Measurements from ENCODE around the gene PEX7. TPM values are rescaled to one million over a fixed set of nuclear protein-coding genes. Genes with fewer than 3 reads are reported as not detected.
"Not testable (repeated sequence)": the region's sequence is repeated elsewhere in the genome, so short reads cannot be mapped to it uniquely, and the experiment has no call there.

PEX7 gene
- total RNA-seq, 6 experiments from 2014 or later, result 4.8 to 8.7 (median 5.2) TPM

DNA sequence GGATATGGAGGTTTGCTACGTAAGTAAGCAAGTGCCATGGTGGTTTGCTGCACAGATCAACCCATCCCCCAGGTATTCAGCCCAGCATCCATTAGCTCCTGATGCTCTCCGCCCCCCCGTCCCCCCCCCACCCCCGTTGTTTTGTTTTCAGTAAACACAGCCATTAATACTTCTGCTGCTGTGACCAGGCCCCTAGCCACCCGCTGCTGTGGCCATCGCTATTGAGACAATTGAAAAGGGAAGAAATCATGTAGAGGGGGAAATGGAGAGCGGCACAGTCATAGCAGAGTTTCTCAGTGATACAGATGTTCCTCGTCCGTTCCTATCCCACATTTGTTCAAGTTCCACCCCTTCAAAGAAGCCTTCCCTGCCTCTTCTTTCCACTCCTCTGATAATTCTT is 124.6 kb downstream of the PEX7 start:
- H3K4me3 ChIP-seq, result no peak overlapping the region
- H3K9me3 ChIP-seq, result no peaks in the 10 kb centered on the region
- H3K4me1 ChIP-seq, result no peaks in the 10 kb centered on the region
- TF ChIP-seq POLR2A (IDR thresholded peaks at IDR 0.05), result no peak
- TF ChIP-seq, protein P1, sequence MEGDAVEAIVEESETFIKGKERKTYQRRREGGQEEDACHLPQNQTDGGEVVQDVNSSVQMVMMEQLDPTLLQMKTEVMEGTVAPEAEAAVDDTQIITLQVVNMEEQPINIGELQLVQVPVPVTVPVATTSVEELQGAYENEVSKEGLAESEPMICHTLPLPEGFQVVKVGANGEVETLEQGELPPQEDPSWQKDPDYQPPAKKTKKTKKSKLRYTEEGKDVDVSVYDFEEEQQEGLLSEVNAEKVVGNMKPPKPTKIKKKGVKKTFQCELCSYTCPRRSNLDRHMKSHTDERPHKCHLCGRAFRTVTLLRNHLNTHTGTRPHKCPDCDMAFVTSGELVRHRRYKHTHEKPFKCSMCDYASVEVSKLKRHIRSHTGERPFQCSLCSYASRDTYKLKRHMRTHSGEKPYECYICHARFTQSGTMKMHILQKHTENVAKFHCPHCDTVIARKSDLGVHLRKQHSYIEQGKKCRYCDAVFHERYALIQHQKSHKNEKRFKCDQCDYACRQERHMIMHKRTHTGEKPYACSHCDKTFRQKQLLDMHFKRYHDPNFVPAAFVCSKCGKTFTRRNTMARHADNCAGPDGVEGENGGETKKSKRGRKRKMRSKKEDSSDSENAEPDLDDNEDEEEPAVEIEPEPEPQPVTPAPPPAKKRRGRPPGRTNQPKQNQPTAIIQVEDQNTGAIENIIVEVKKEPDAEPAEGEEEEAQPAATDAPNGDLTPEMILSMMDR (IDR thresholded peaks at IDR 0.05), result no peak
- H3K27ac ChIP-seq, result no peak overlapping the region
- no peaks in the 10 kb centered on the region for H3K27me3 ChIP-seq
- ATAC-seq (no peak), DNase-seq (no peak)
- 51% methylated on average over 9 of the region's 9 CpGs for WGBS (ENCODE audit: insufficient coverage, low coverage, low lambda C conversion rate, missing lambda C conversion rate)
- no peaks in the 10 kb centered on the region for H3K36me3 ChIP-seq
- intact Hi-C loops (cut with DNase I), result no loop called here

DNA sequence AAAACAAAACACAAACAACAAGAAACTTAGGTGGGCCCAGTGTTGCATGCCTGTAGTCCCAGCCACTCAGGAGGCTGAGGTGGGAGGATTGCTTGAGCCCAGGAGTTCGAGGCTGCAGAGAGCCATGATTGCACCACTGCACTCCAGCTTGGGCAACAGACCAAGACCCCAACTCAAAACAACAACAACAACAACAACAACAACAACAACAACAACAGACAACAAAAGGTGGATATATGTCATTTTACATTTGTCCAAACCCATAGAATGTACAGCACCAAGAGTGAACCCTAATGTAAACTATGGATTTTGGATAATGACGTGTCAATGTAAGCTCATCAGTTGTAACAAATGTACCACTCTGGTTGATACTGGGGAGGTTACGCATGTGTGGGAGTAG is 127.6 kb downstream of the PEX7 start:
- H3K9me3 ChIP-seq; H3K4me1 ChIP-seq; intact Hi-C loops (cut with DNase I); H3K27me3 ChIP-seq; H3K4me3 ChIP-seq; DNase-seq; ATAC-seq; H3K36me3 ChIP-seq; H3K27ac ChIP-seq: not testable (repeated sequence)
- WGBS (ENCODE audit: insufficient coverage, low coverage, low lambda C conversion rate, missing lambda C conversion rate), result 81% methylated on average over 3 of the region's 3 CpGs

DNA sequence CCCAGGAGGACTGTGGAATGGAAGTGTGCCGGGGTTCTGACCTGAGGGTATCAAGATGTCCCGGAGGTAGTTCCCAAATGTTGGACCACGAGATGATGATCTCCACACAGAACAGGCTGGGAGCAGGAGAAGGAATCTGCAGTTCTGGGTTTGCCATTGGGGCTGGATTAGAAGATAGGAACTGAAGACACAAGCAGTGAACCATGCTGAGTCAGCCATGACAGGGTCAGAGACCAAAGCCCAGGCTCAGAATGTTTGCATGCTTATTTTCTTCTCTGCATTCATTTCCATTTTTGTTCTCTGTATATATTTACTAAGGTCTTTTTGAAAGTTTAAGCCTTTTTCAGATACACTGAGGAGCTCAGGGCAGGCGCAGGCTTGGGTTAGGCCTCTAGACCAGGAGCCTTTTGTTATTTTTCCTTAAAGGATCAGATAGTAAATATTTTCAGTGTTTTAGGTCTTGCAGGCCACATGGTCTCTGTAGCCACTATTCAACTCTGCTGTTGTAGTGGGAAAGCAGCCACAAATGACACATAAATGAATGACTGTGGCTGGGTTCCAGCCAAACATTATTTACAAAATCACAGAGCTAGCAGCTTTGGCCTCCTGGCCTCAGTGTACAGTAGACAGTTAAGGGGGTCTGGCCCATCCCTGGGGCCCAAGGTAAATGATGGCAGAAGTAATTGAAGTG is 128.2 kb downstream of the PEX7 start:
- 67% methylated on average over 4 of the region's 4 CpGs for WGBS (ENCODE audit: insufficient coverage, low coverage, low lambda C conversion rate, missing lambda C conversion rate)
- no peak overlapping the region for H3K27ac ChIP-seq
- TF ChIP-seq, protein P1 (IDR thresholded peaks at IDR 0.05), result no peak
- no peak for TF ChIP-seq POLR2A (IDR thresholded peaks at IDR 0.05)
- H3K36me3 ChIP-seq, result no peaks in the 10 kb centered on the region
- intact Hi-C loops (cut with DNase I), result no loop called here
- H3K9me3 ChIP-seq, result no peaks in the 10 kb centered on the region
- DNase-seq (no peak), ATAC-seq (no peak)
- H3K4me3 ChIP-seq, result no peak overlapping the region
- no peaks in the 10 kb centered on the region for H3K27me3 ChIP-seq
- H3K4me1 ChIP-seq, result no peaks in the 10 kb centered on the region

DNA sequence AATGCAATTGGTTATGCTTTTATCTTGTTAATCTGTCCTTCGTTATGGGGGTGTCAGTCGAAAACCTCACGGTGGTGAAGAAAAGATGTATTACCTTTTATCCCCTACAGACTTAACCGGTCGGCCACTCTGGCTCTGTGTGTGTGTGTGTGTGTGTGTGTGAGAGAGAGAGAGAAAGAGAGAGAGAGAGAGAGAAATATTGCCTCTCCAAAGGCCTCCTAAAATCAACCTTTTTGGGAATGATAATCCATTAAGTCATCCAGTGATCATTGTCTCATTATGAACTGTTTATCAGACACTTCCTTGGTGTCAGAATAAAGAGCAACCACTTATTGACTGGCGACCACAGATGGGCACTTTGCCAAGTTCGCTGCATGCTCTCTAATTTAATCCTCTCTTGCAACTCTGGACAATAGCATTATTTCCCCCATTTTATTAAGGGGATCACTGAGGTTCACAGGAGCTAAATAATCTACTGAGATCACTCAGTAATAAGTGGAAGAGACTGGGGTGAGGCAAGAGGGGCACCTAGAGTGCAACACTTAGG is 130.4 kb downstream of the PEX7 start:
- 72% methylated on average over 7 of the region's 7 CpGs for WGBS (ENCODE audit: insufficient coverage, low coverage, low lambda C conversion rate, missing lambda C conversion rate)
- Histone ChIP-seq H3K36me3 (no peaks in the 10 kb centered on the region), H3K4me3 (no peak overlapping the region), H3K27me3 (no peaks in the 10 kb centered on the region), H3K4me1 (no peaks in the 10 kb centered on the region), H3K9me3 (no peaks in the 10 kb centered on the region), H3K27ac (no peak overlapping the region)
- TF ChIP-seq, protein P1 (IDR thresholded peaks at IDR 0.05), result no peak
- no peak for TF ChIP-seq POLR2A (IDR thresholded peaks at IDR 0.05)
- intact Hi-C loops (cut with DNase I), result no loop called here
- no peak for DNase-seq
- no peak for ATAC-seq

DNA sequence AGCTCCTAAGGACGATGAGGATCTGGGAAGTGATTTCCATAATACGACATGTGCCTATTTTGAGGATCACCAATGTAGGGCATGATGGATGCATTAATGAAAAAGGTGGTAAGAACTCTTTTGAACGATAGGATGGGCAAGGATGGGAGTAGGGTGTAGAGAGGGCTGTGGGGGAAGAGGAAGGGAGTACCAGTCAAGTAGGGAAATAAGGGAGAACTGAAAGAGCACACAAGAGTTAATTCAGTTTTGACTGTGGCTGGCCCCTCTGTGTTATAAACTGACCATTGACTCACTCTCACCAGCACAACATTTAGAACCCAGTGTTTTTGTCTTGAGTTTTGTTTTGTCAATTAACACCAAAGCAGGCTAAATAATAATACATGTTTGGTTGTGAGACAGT is 132.7 kb downstream of the PEX7 start:
- 48% methylated on average over 3 of the region's 3 CpGs for WGBS (ENCODE audit: insufficient coverage, low coverage, low lambda C conversion rate, missing lambda C conversion rate)
- Histone ChIP-seq H3K4me1 (peaks cover 0 to 4% (median 0%) of the 10 kb centered on the region in 4 donors), H3K36me3 (no peaks in the 10 kb centered on the region), H3K27ac (no peak overlapping the region), H3K27me3 (no peaks in the 10 kb centered on the region), H3K9me3 (no peaks in the 10 kb centered on the region), H3K4me3 (no peak overlapping the region)
- ATAC-seq, result no peak
- DNase-seq, result no peak
- intact Hi-C loops (cut with DNase I), result no loop called here
- TF ChIP-seq, protein P1 (IDR thresholded peaks at IDR 0.05), result no peak
- no peak for TF ChIP-seq POLR2A (IDR thresholded peaks at IDR 0.05)
